Kasumi-1 (cell line): Measurements from ENCODE around the gene ACSF3.

Experiments used
- DNase-seq, 2 experiments: peaks; one replicate each; lab custom pipeline; 2025; lab: John Stamatoyannopoulos, UW

Gene ACSF3

GRCh38 chr16:89201439-89202377, 108.1 kb downstream of the ACSF3 start:
- DNase-seq: no peak

GRCh38 chr16:89202422-89203215, 109.0 kb downstream of the ACSF3 start:
- no peak for DNase-seq
